ENCODE data around the gene LYRM4.

The LYRM4 gene

DNA sequence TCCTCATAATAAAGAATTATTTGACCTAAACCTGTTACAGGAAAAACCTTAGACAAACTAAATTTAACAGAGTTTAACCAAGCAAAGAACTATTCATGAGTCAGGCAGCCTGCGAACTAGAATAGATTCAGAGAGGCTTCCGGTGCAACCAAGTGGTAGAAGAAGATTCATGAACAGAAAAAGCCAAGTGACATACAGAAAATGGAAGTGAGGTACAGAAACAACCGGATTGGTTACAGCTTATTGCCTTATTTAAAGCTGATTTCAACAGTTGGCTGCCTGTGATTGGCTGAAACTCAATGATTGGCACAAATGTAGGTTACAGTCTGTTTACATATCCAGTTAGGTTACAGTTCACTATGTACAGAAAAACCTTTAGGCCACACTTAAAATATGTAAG, 165.5 kb downstream of the LYRM4 start:
- ATAC-seq, result peak; percentile 72
- no peaks in the 10 kb centered on the region for H3K9me3 Mint-ChIP-seq
- peak overlapping the region; percentile 57 for H3K27ac Mint-ChIP-seq
- H3K4me3 Mint-ChIP-seq, result no peak overlapping the region
- peaks cover 40% of the 10 kb centered on the region for H3K4me1 Mint-ChIP-seq
- H3K36me3 Mint-ChIP-seq, result no peaks in the 10 kb centered on the region
- no peaks in the 10 kb centered on the region for H3K27me3 Mint-ChIP-seq

DNA sequence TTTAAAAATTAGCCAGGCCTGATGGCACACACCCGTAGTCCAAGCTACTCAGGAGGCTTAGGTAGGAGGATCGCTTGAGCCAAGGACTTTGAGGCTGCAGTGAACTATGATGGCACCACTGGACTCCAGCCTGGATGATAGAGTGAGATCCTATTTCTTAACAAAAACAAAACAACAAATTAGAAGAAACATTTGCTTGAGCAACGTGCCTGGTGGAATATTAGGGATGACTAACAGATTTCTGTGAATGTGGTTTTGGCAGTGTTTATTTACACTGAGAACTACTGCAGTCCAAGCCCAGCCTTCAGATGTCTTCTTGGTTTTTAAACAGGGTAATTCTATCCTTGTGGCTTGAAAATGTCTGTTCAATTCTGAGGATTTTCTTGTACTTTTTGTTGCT, 166.4 kb downstream of the LYRM4 start:
- no peaks in the 10 kb centered on the region for H3K27me3 Mint-ChIP-seq
- peak overlapping the region; percentile 57 for H3K27ac Mint-ChIP-seq
- H3K9me3 Mint-ChIP-seq, result no peaks in the 10 kb centered on the region
- no peaks in the 10 kb centered on the region for H3K36me3 Mint-ChIP-seq
- no peak for ATAC-seq
- H3K4me1 Mint-ChIP-seq, result peaks cover 42% of the 10 kb centered on the region
- H3K4me3 Mint-ChIP-seq, result peak overlapping the region; percentile 10

DNA sequence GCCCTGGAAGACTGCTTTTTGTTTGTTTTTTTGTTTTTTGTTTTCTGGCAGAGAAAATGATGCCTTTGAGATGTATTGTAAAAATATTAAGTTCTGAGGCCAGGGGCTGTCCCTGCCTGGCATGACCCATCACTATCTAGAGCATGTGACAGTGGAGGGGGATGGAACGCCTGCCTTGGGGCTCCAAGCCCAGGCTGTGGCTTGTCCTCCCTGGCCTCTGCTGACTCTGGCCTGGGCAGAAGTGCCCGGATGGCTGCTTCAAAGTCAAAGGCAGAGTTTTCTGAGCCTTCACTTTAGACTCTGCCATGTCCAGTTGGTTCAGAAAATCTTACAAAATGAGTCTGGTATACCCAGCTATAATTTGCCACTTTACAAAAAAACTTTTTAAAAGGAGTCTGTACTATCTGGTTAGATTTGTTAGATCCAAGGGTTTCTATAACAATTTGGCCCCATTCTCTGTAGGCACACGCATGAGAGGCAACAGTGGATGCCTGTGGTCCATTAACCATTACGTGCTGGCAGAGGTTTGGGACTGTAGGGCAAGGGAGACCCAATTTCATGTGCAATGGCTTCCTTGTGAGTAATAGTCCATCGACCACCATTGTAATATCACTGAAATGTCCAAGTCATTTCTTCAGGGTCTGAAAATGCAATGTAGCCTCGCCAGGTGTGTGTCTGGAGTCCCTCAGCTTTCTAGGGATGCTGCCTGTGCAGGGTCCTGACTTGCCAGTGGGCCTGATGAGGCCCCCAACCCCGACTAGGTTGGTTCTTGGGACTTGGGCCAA, 167.3 kb downstream of the LYRM4 start:
- H3K4me3 Mint-ChIP-seq, result no peak overlapping the region
- H3K27ac Mint-ChIP-seq, result no peak overlapping the region
- no peaks in the 10 kb centered on the region for H3K9me3 Mint-ChIP-seq
- H3K4me1 Mint-ChIP-seq, result peaks cover 42% of the 10 kb centered on the region
- H3K36me3 Mint-ChIP-seq, result no peaks in the 10 kb centered on the region
- no peak for ATAC-seq
- H3K27me3 Mint-ChIP-seq, result no peaks in the 10 kb centered on the region

DNA sequence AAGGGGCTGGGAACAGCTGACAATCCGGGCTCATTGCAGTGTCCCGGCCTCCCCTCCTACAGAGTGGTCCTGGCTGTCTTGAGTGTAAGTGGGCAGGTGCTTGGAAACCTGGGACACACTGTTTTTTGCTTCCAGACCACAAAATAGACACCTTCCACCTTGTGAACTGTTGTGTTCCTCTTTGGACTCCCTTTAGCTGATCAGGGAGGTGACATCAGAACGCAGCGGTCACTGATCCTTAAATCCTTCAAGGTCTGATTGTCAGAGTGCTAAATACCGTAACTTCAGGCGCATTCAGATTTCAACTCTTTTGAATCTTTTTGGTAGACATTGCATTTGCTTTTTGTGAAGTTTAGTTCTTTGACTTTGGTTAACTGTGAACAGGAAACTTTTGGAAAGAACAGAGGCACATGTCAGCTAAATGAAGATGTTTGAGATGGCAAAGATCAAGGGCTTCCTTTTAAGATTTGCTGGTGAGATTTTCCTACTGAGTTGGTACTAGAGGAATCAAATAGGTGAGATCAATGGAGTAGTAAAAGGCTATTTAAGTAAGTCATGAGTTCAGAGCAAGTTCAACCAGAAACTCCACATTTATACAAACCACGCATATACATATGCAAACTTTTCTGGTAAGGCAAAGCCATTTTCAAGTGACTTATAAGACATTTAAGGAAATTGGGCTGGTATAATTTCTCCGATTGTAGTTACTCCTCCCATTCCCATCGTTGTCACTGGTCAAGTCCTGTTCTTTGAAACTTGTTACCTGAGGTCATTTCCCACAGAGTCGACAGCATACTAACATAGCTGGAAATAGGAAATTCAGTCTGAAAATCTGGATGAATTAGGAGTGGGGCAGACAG, 169.3 kb downstream of the LYRM4 start:
- H3K4me3 Mint-ChIP-seq, result no peak overlapping the region
- no peaks in the 10 kb centered on the region for H3K36me3 Mint-ChIP-seq
- ATAC-seq, result no peak
- peaks cover 14% of the 10 kb centered on the region for H3K27me3 Mint-ChIP-seq
- no peaks in the 10 kb centered on the region for H3K9me3 Mint-ChIP-seq
- peaks cover 44% of the 10 kb centered on the region for H3K4me1 Mint-ChIP-seq
- H3K27ac Mint-ChIP-seq, result no peak overlapping the region

DNA sequence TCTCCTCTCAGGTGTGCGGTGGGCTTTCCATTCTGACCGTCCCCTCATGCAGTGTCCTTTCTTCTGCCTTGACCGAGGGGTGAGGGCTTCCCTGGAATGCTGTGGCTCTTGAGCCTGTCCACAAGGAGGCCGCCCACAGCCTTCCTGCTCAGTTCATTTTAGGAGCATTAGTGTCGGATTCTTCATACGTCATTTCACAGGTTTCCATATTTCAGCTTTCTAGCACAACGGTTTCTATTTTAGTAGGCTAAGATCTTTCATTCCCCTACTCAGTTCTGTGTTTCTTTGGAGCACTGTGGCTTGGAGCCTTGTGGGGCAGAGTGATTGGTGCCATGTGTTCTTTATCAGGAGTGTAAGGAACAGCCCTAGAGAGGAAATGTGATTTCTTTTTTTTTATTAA, 170.1 kb downstream of the LYRM4 start:
- Mint-ChIP-seq H3K27me3 (peaks cover 19% of the 10 kb centered on the region), H3K4me1 (peaks cover 43% of the 10 kb centered on the region), H3K36me3 (no peaks in the 10 kb centered on the region), H3K4me3 (no peak overlapping the region), H3K9me3 (no peaks in the 10 kb centered on the region), H3K27ac (no peak overlapping the region)
- ATAC-seq, result peak; percentile 37

DNA sequence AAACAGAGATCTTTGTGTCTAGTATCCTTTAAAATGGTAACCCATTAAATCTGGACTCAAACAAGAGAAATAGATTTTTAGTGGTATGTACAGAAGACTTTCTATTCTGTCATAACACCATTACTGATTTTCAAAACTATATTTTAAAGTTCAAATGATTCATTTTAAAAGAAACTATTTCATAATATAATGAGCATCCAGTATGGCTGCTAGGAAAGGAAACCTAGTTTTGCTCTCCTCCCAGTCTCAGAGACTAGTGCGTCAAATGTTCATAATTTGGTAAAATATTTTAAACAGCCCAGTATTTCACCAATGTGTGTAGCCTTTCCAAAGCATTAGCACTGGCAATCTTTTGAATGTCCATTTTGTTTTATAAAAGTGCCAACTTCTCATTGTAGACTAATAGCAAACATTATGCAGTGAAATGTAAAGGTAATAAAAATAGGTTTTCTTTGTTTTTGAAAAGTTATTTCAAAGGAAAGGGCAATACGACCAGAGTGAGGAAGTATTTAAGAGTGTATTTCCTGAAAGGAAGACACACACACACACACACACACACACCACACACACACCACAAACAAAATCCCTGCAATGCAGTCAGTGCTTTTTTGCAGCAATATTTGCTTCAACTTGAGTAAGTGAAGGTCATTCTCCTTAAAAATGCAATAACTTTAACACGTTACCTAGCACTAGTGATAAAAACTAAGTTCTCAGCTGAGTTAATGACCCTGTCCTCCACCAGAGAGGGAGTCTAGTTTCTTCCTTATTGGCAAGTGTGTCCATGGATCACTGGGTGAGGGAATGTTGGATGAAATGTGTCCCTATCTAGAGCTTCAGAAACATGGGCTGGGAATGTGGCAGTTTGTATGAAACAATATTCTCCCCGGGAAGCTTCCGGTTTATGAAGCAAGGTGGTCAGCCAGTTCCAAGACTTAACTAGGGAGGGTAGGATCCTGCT, 171.0 kb downstream of the LYRM4 start:
- H3K9me3 Mint-ChIP-seq, result no peaks in the 10 kb centered on the region
- no peaks in the 10 kb centered on the region for H3K36me3 Mint-ChIP-seq
- no peak overlapping the region for H3K27ac Mint-ChIP-seq
- H3K4me3 Mint-ChIP-seq, result no peak overlapping the region
- H3K27me3 Mint-ChIP-seq, result peaks cover 23% of the 10 kb centered on the region
- peaks cover 39% of the 10 kb centered on the region for H3K4me1 Mint-ChIP-seq
- ATAC-seq, result no peak

DNA sequence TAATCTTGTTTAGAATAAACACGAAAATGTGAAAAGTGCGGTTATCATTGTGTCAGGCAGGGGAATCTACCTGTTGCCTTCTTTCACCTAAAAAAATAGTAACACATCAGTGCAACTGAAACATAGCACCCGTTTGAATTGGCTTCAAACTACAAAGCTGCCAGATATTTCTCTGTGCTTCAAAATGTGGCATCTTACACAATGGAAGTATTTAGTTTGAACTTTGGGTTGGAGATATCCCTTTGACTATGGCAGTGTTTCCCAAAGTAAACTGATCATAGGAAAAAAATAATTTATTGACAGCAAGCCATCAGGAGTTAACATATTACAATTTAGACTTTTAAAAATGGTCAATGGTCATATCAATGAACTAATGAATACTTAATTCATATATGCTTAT, 172.0 kb downstream of the LYRM4 start:
- Mint-ChIP-seq H3K36me3 (no peaks in the 10 kb centered on the region), H3K4me1 (peaks cover 37% of the 10 kb centered on the region), H3K4me3 (no peak overlapping the region), H3K27me3 (peaks cover 33% of the 10 kb centered on the region), H3K9me3 (no peaks in the 10 kb centered on the region), H3K27ac (no peak overlapping the region)
- no peak for ATAC-seq

DNA sequence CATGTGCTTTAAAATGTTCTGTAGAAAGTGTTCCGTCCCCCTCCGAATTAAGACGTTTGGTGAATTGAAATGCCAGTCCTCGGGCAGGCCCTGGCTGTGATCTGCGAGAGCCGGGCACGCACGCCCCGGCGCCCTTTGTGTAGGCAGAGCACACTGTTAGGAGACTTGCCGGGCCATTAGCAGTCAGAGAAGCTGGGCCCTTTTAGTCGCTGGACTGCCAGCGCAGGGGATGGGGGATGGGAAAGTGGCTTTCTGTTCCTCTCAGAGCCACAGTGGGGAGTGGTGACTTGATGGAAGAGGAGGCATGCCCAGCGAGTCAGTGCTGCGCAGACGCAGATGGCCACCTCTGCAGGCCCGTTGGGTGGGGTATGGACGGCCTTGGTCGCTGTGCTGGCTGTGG, 173.4 kb downstream of the LYRM4 start:
- no peaks in the 10 kb centered on the region for H3K36me3 Mint-ChIP-seq
- H3K27ac Mint-ChIP-seq, result no peak overlapping the region
- H3K9me3 Mint-ChIP-seq, result no peaks in the 10 kb centered on the region
- peaks cover 47% of the 10 kb centered on the region for H3K27me3 Mint-ChIP-seq
- H3K4me3 Mint-ChIP-seq, result peak overlapping the region; percentile 34
- no peak for ATAC-seq
- peaks cover 37% of the 10 kb centered on the region for H3K4me1 Mint-ChIP-seq

DNA sequence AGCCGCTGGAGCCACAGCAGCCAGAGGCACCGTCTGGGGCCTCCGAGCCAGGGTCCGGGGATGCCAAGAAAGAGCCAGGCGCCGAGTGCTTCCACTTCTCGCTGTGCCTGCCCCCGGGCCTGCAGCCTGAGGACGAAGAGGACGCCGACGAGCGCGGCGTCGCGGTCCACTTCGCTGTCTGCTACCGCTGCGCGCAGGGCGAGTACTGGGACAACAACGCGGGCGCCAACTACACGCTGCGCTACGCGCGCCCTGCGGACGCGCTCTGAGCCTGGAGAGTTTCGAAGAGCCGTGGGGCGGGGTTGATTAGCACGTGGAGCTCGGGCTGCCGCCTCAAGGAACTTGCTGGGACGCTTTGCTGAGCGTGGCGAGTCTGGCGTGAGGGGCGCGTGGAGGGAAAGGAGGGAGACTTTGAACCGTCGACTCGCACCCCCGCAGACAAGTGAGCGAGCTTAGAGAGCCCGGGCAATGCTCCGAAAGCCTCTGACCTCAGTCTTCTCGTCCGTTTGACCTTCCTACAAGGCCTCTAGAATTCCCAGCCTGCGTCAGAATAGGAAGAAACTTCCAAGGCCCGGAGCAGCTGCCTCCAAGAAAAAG, 174.4 kb downstream of the LYRM4 start:
- H3K9me3 Mint-ChIP-seq, result no peaks in the 10 kb centered on the region
- H3K4me1 Mint-ChIP-seq, result peaks cover 31% of the 10 kb centered on the region
- no peaks in the 10 kb centered on the region for H3K36me3 Mint-ChIP-seq
- H3K4me3 Mint-ChIP-seq, result peak overlapping the region; percentile 47
- H3K27me3 Mint-ChIP-seq, result peaks cover 57% of the 10 kb centered on the region
- ATAC-seq, result no peak
- H3K27ac Mint-ChIP-seq, result no peak overlapping the region

DNA sequence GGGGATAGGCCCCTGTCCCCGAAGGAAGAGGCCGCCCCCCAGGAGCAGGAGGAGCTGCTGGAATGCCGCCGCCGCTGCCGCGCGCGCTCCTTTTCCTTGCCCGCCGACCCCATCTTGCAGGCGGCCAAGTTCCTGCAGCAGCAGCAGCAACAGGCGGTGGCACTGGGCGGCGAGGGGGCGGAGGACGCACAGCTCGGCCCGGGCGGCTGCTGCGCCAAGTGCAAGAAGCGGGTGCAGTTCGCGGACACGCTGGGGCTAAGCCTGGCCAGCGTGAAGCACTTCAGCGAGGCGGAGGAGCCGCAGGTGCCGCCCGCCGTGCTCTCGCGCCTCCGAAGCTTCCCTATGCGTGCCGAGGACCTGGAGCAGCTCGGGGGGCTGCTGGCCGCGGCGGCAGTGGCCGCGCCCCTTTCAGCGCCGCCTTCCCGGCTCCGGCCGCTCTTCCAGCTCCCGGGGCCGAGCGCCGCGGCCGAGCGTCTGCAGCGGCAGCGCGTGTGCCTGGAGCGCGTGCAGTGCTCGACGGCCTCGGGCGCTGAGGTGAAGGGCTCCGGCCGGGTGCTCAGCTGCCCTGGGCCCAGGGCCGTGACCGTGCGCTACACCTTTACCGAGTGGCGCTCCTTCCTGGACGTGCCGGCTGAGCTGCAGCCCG, 175.0 kb downstream of the LYRM4 start:
- ATAC-seq, result peak; percentile 10
- Mint-ChIP-seq H3K36me3 (no peaks in the 10 kb centered on the region), H3K9me3 (no peaks in the 10 kb centered on the region), H3K27ac (no peak overlapping the region), H3K4me1 (peaks cover 24% of the 10 kb centered on the region), H3K27me3 (peaks cover 58% of the 10 kb centered on the region), H3K4me3 (peak overlapping the region; percentile 72)

DNA sequence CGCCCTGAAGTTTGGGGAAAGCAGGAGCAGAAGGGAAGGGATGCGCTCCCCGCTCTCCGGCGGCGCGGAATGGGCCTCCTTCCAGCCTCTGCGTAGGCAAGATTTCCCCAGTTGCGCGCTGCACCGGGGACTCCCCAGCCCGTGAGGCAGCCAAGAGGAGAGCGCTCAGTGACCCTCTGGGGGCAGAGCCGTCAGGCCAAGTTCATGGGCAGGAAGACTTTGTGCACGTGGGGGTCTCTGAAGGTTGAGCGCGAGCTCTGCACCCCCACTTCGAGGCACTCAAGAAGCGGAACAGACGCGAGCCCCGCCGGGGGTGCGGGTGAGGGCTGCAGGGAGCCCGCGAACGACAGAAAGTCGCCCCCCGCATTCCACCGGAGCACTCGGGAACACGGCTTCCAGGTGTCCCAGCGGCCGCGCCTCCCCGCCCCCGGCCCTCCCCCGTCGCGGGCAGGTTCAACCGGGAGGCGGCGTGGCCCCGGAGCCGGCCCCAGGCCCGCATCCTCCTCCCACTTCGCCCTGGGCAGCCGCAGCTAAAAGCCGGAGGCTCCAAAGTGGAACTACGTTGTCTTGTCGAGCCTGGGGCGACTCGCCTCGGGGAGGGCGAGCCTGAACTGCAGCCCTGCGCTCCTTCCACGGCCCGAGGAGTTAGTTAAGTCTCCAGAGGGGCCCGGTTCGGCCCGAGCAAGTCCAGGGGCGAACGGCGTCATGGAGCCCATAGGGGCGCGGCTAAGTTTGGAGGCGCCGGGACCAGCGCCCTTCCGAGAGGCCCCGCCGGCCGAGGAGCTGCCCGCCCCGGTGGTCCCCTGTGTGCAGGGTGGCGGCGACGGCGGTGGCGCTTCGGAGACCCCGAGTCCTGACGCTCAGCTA, 175.7 kb downstream of the LYRM4 start, which contains the start of gene PPP1R3G:
TSS of gene PPP1R3G (plus strand) at position 561 of the 867 bp plus-strand sequence. CDS start at position 706, 145 bp downstream.
- peaks cover 58% of the 10 kb centered on the region for H3K27me3 Mint-ChIP-seq
- peaks cover 17% of the 10 kb centered on the region for H3K4me1 Mint-ChIP-seq
- H3K27ac Mint-ChIP-seq, result no peak within 1 kb of the TSS
- peak within 1 kb of the TSS; percentile 82 for H3K4me3 Mint-ChIP-seq
- H3K9me3 Mint-ChIP-seq, result no peaks in the 10 kb centered on the region
- H3K36me3 Mint-ChIP-seq, result no peaks in the 10 kb centered on the region
- ATAC-seq, result peak; percentile 46

DNA sequence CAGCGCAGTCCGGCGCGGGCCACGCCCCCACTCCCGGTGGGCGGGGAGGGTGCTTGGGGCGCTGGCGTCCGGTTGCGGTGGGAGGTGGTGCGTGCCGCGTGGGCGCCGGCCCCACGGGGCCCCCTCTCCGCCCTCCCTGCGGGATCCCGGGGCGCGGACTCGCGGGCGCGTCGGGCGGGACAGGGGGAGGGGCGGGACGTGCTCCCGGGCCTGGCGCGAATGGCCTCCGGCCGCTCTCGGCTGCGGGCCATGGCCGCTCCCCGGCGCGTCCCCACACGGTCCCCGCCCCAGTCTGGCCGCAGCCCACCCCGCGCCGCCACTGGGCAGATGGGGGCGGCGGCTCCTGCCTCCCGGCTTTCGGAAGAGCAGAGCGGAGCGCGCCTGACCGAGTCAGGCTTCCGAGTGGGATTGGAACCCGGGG, 176.4 kb downstream of the LYRM4 start:
- H3K36me3 Mint-ChIP-seq, result no peaks in the 10 kb centered on the region
- H3K27ac Mint-ChIP-seq, result no peak overlapping the region
- H3K4me3 Mint-ChIP-seq, result peak overlapping the region; percentile 82
- H3K4me1 Mint-ChIP-seq, result peaks cover 17% of the 10 kb centered on the region
- H3K27me3 Mint-ChIP-seq, result peaks cover 58% of the 10 kb centered on the region
- ATAC-seq, result peak; percentile 55
- no peaks in the 10 kb centered on the region for H3K9me3 Mint-ChIP-seq

DNA sequence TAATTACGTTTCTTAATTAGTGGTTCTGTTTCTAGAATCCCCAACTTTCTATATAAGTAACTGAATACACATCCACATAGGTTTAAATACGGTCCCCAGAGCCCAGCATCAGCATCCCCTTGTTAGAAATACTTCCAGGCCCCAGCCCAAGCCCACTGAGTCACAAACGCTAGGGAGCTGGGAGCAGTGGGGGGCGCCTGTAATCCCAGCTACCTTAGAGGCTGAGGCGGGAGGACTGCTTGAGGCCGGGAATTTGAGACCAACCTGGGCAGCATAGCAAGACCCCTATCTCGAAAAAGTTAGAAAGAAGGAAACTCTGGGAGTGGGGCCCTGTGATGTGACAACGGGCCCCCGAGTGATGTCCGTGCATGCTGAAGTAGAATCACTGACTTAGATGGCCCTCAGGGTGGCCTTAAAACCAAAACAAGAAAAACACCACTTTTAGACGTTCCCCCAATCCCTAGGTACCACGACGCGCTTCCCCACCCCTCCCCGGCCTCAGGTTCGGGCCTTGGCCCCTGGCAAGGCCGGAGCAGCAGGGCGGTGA, 176.9 kb downstream of the LYRM4 start:
- H3K4me1 Mint-ChIP-seq, result peaks cover 17% of the 10 kb centered on the region
- H3K27me3 Mint-ChIP-seq, result peaks cover 58% of the 10 kb centered on the region
- H3K4me3 Mint-ChIP-seq, result peak overlapping the region; percentile 62
- H3K9me3 Mint-ChIP-seq, result no peaks in the 10 kb centered on the region
- H3K36me3 Mint-ChIP-seq, result no peaks in the 10 kb centered on the region
- no peak for ATAC-seq
- no peak overlapping the region for H3K27ac Mint-ChIP-seq

All from stimulated activated memory B cell treated with anti-CD40 and anti-IgM and Interleukin-4, amounts not matched to agents 10 μg/mL and 1 μg/mL and 100 μg/mL, for 72 hours (primary cell).